Esophagus muscularis mucosa (tissue), 3 donors: ENCODE measurements around the gene CPS1.

Experiments used
- EP300 ChIP-seq: sonication (generic); formaldehyde crosslinking; IDR thresholded peaks from one replicate; pipeline ENCODE4 v1.6.1; 2017; ENCODE audit warnings: antibody characterized with exemption
- POLR2AphosphoS5 ChIP-seq, 2 donors: sonication (generic); formaldehyde crosslinking; IDR thresholded peaks; one replicate each; pipeline ENCODE4 v1.6.1; 2017; ENCODE audit warnings: antibody characterized with exemption in 2 of 2

GRCh38 chr2:210561475-210561874 is 5.1 kb downstream of the CPS1 start:
- TF ChIP-seq EP300 (no peak), POLR2AphosphoS5 (IDR thresholded peaks at IDR 0.05) (no peak)
